ENCODE data around the gene KRT38. TPM values are rescaled to one million over a fixed set of nuclear protein-coding genes. Genes with fewer than 3 reads are reported as not detected.
"Not testable (repeated sequence)": the region's sequence is repeated elsewhere in the genome, so short reads cannot be mapped to it uniquely, and the experiment has no call there.

The KRT38 gene
- total and polyA plus RNA-seq, 9 donors = not detected

DNA sequence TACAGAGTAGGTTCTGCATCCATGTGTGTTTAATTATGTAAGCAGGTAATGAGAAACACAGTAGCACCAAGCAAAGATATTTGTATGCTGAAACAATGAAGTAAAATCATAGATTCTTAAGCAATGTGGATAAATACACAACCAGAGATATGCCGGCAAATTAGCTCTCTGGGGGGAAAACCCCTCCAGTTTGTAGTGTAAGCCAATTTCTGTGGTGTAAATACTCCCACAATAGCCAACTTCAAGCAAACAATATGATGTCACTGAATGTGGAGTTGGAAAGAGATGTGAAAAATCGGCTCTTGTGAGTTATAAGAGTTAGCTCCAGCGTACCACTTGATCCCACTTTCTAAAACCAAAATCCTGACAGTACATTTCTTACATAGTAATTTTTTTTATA, 3.9 kb upstream of the KRT38 start:
- WGBS (ENCODE audit: insufficient coverage) = no CpG with 5 or more reads among the region's 3 CpGs
- Histone ChIP-seq H3K4me3 (ENCODE audit: low read length) (no peak overlapping the region), H3K27me3 (ENCODE audit: control insufficient read depth, insufficient read depth, low read length) (peaks cover 8% of the 10 kb centered on the region)

DNA sequence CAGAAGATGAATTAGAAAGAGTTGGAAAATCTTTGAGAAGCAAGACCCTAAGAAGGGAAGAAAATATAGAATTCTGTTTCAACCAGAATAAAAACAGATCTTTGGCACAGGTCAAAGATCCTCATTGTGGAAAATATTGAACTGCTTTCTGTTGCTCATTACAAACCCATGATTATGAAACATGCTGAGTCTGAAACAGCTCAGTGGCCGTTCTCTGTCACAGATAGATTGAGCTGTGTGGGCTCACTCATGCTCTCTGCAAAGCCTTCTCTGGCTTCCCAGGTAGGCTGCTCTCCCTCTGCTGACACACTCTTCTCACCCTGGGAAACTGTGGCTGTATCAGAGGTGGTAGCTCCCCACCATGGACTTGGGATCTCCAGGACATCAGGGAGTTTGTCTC, 3.4 kb upstream of the KRT38 start:
- H3K27me3 ChIP-seq (ENCODE audit: control insufficient read depth, insufficient read depth, low read length) = peaks cover 8% of the 10 kb centered on the region
- H3K27ac ChIP-seq (ENCODE audit: low read length) = no peak overlapping the region
- DNase-seq = no peak
- no peaks in the 10 kb centered on the region for H3K9me3 ChIP-seq (replicated peaks; ENCODE audit: control insufficient read depth, low read depth, low read length)
- 67% methylated on average over 1 of the region's 1 CpG for WGBS (ENCODE audit: insufficient coverage)
- no peaks in the 10 kb centered on the region for H3K36me3 ChIP-seq (ENCODE audit: control insufficient read depth, insufficient read depth, low read length)
- H3K4me3 ChIP-seq (ENCODE audit: low read length) = no peak overlapping the region
- H3K4me1 ChIP-seq (ENCODE audit: control insufficient read depth, insufficient read depth, low read length) = no peaks in the 10 kb centered on the region

More for the DNA sequence above, 3.9 kb upstream of the KRT38 start:
- Histone ChIP-seq H3K4me1 (ENCODE audit: control insufficient read depth, insufficient read depth, low read length) (no peaks in the 10 kb centered on the region), H3K36me3 (ENCODE audit: control insufficient read depth, insufficient read depth, low read length) (no peaks in the 10 kb centered on the region), H3K9me3 (replicated peaks; ENCODE audit: control insufficient read depth, low read depth, low read length) (no peaks in the 10 kb centered on the region), H3K27ac (ENCODE audit: low read length) (no peak overlapping the region)
- no peak for DNase-seq

DNA sequence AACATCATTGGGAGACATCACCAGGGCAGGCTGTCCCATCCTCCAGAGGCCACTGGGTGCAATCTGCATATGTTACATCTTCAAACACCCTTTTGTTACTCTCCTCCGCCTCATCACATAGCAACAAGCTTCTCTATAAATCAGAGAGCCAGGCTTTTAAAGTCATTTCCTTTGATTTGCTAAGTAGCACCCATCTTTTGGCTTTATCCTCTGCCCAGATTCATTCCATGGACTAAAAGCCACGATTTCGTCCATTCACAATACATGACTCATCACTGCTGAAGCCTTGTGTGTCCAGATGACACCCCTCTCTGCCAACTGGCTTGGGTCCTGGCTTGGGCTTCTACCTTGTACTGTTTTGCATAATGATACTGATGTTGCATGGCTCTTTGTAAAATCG, 2.0 kb upstream of the KRT38 start:
- Histone ChIP-seq H3K27ac (ENCODE audit: low read length) (no peak overlapping the region), H3K36me3 (ENCODE audit: control insufficient read depth, insufficient read depth, low read length) (no peaks in the 10 kb centered on the region), H3K4me3 (ENCODE audit: low read length) (no peak overlapping the region), H3K4me1 (ENCODE audit: control insufficient read depth, insufficient read depth, low read length) (no peaks in the 10 kb centered on the region), H3K9me3 (replicated peaks; ENCODE audit: control insufficient read depth, low read depth, low read length) (no peaks in the 10 kb centered on the region), H3K27me3 (ENCODE audit: control insufficient read depth, insufficient read depth, low read length) (peaks cover 8% of the 10 kb centered on the region)
- 86% methylated on average over 1 of the region's 4 CpGs for WGBS (ENCODE audit: insufficient coverage)
- no peak for DNase-seq

DNA sequence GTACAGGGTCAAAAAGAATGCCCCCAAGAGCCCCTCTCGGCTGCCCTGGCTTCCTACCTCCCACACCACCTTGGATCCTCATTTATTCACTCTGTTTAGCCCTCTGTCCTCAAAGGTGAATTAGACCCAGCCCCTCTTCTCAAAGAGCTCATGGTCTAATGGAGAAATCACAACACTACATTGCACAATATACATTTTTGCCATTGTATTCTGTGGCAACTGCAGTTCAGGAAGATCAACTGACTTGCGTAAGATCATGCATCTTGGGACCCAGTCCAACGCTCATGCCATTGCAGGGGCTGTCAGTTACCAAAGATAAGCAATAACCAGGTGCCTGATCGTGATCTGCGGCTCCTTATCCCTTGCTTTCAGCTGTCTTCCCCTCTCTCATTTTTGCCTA, 1.4 kb downstream of the KRT38 start:
- Histone ChIP-seq H3K36me3 (ENCODE audit: control insufficient read depth, insufficient read depth, low read length) (no peaks in the 10 kb centered on the region), H3K4me3 (ENCODE audit: low read length) (no peak overlapping the region), H3K4me1 (ENCODE audit: control insufficient read depth, insufficient read depth, low read length) (no peaks in the 10 kb centered on the region), H3K27ac (ENCODE audit: low read length) (no peak overlapping the region), H3K27me3 (ENCODE audit: control insufficient read depth, insufficient read depth, low read length) (peaks cover under 1% of the 10 kb centered on the region), H3K9me3 (replicated peaks; ENCODE audit: control insufficient read depth, low read depth, low read length) (no peaks in the 10 kb centered on the region)
- DNase-seq = no peak
- 84% methylated on average over 4 of the region's 5 CpGs for WGBS (ENCODE audit: insufficient coverage)

DNA sequence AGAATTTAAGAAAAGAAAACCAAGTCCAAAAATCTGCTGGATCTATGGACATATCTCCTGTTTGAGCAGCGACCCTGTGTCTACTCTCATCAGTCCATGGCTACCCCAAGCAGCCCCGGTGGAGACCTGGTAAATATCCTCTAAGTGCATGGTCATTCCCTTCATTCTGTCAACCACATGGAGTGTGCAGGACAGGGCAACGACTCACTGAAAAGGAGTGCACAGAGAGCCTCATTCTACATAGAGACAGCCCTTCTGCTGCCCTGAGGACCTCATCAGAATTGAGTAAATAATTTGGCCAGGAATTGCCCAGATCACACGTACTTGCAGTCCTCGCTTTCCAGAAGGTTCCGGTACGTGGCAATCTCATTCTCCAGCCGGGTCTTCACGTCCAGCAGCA, 3.0 kb downstream of the KRT38 start:
- H3K36me3 ChIP-seq (ENCODE audit: control insufficient read depth, insufficient read depth, low read length) = no peaks in the 10 kb centered on the region
- H3K27me3 ChIP-seq (ENCODE audit: control insufficient read depth, insufficient read depth, low read length) = no peaks in the 10 kb centered on the region
- H3K4me1 ChIP-seq (ENCODE audit: control insufficient read depth, insufficient read depth, low read length) = no peaks in the 10 kb centered on the region
- 83% methylated on average over 7 of the region's 9 CpGs for WGBS (ENCODE audit: insufficient coverage)
- no peak overlapping the region for H3K4me3 ChIP-seq (ENCODE audit: low read length)
- no peaks in the 10 kb centered on the region for H3K9me3 ChIP-seq (replicated peaks; ENCODE audit: control insufficient read depth, low read depth, low read length)
- DNase-seq = no peak
- no peak overlapping the region for H3K27ac ChIP-seq (ENCODE audit: low read length)

DNA sequence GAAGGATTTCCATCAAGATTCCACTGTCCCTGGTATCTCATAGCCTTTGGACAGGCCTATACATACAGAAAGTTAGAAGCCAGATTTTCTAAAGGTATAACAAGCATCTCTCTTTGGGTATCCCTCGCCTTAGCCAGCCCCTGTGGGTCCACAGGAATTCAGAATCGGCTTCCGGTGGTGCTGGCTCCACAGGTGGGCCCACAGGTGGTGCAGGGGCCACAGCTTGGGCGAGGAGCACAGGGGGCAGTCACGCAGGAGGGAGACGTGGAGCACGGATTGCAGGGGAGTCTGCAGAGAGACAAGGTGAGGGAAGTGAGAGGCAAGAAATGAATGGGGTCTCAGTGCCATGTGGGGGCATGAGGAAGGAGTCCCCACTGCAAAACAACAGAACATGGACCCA, 3.5 kb downstream of the KRT38 start:
- 80% methylated on average over 7 of the region's 7 CpGs for WGBS (ENCODE audit: insufficient coverage)
- Histone ChIP-seq H3K27ac (ENCODE audit: low read length) (no peak overlapping the region), H3K36me3 (ENCODE audit: control insufficient read depth, insufficient read depth, low read length) (no peaks in the 10 kb centered on the region), H3K9me3 (replicated peaks; ENCODE audit: control insufficient read depth, low read depth, low read length) (no peaks in the 10 kb centered on the region), H3K4me1 (ENCODE audit: control insufficient read depth, insufficient read depth, low read length) (no peaks in the 10 kb centered on the region), H3K4me3 (ENCODE audit: low read length) (no peak overlapping the region), H3K27me3 (ENCODE audit: control insufficient read depth, insufficient read depth, low read length) (no peaks in the 10 kb centered on the region)
- no peak for DNase-seq

DNA sequence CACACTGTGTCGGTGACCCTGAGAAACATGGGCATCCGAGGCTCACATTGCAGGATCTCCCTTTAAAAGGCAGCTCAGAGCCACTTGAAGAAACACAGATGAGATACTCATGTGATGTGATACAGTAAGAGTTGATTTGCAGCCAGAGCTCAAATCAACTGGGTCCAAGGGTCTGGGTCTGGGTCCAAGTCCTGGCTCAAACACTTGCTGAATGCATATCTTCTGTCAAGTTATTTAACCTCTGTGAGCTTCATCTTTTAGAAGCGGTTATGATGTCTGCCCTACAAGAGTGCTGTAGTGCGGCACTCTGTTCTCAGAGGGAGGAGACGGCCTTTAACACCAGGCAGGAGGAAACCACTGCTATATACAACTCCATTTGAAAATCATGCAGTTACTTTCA, 6.4 kb downstream of the KRT38 start:
- Histone ChIP-seq H3K27ac (ENCODE audit: low read length) (no peak overlapping the region), H3K4me3 (ENCODE audit: low read length) (no peak overlapping the region), H3K36me3 (ENCODE audit: control insufficient read depth, insufficient read depth, low read length) (no peaks in the 10 kb centered on the region), H3K4me1 (ENCODE audit: control insufficient read depth, insufficient read depth, low read length) (no peaks in the 10 kb centered on the region), H3K27me3 (ENCODE audit: control insufficient read depth, insufficient read depth, low read length) (no peaks in the 10 kb centered on the region), H3K9me3 (replicated peaks; ENCODE audit: control insufficient read depth, low read depth, low read length) (no peaks in the 10 kb centered on the region)
- DNase-seq = peak; percentile 17
- 37% methylated on average over 2 of the region's 5 CpGs for WGBS (ENCODE audit: insufficient coverage)

DNA sequence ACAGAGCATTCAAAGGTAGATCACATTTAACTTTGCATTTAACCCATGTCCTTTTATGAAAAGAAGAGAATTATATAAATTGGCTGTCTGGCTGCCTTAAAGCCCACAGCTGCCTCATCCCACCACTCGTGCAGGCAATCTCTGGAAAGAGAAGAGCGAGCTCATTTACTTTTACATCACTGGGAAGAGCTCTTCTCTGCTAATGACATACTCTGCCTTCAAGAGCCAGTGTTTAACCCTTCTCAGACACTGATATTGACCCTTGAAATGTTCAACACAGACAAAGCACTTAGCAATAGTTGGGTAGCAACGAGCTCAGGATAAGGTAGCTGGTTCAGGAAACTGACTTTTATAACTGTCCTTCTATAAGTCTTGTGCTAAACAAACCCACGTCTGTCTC, 6.8 kb downstream of the KRT38 start:
- H3K4me3 ChIP-seq (ENCODE audit: low read length) = no peak overlapping the region
- no peaks in the 10 kb centered on the region for H3K9me3 ChIP-seq (replicated peaks; ENCODE audit: control insufficient read depth, low read depth, low read length)
- H3K4me1 ChIP-seq (ENCODE audit: control insufficient read depth, insufficient read depth, low read length) = no peaks in the 10 kb centered on the region
- H3K27ac ChIP-seq (ENCODE audit: low read length) = no peak overlapping the region
- H3K27me3 ChIP-seq (ENCODE audit: control insufficient read depth, insufficient read depth, low read length) = no peaks in the 10 kb centered on the region
- 20% methylated on average over 3 of the region's 4 CpGs for WGBS (ENCODE audit: insufficient coverage)
- no peak for DNase-seq
- no peaks in the 10 kb centered on the region for H3K36me3 ChIP-seq (ENCODE audit: control insufficient read depth, insufficient read depth, low read length)

DNA sequence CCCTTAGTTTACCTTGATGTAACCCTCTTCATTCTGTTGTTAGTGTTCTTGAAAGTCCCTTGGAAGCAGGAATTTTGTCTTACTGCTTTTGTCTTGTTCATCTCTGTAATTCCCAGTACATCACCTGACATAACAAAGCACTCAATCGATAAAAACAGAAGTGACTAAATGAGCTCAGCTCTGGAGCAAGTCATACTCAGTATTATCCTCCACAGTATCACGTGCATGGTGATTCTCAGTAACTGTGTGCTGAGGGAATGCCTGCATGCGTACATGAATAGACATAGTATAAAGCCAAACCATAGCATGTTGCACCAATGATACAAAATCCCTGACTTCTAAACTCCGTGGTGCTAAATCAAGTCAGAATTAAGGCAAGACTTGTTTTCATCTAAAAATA, 7.2 kb downstream of the KRT38 start:
- Histone ChIP-seq H3K4me3 (ENCODE audit: low read length) (no peak overlapping the region), H3K4me1 (ENCODE audit: control insufficient read depth, insufficient read depth, low read length) (no peaks in the 10 kb centered on the region), H3K27me3 (ENCODE audit: control insufficient read depth, insufficient read depth, low read length) (no peaks in the 10 kb centered on the region), H3K36me3 (ENCODE audit: control insufficient read depth, insufficient read depth, low read length) (no peaks in the 10 kb centered on the region), H3K27ac (ENCODE audit: low read length) (no peak overlapping the region), H3K9me3 (replicated peaks; ENCODE audit: control insufficient read depth, low read depth, low read length) (no peaks in the 10 kb centered on the region)
- WGBS (ENCODE audit: insufficient coverage) = no CpG with 5 or more reads among the region's 4 CpGs
- DNase-seq = no peak

DNA sequence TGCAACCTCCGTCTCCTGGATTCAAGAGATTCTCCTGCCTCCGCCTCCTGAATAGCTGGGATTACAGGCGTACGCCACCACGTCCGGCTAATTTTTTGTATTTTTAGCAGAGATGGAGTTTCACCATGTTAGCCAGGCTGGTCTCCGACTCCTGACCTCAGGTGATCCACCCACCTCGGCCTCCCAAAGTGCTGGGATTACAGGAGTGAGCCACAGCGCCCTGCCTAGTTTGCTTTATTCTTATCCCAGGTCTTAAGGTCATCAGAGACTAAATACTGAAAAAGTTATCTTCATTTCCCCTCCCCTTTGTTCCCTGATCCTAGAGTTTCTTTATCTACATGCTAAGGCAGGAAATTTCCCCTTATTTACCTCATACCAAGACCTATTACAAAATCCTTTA, 10.4 kb downstream of the KRT38 start:
- WGBS (ENCODE audit: insufficient coverage) = 77% methylated on average over 8 of the region's 9 CpGs
- not testable (repeated sequence) for H3K36me3 ChIP-seq (ENCODE audit: control insufficient read depth, insufficient read depth, low read length); H3K4me3 ChIP-seq (ENCODE audit: low read length); H3K4me1 ChIP-seq (ENCODE audit: control insufficient read depth, insufficient read depth, low read length); H3K27me3 ChIP-seq (ENCODE audit: control insufficient read depth, insufficient read depth, low read length); DNase-seq; H3K9me3 ChIP-seq (replicated peaks; ENCODE audit: control insufficient read depth, low read depth, low read length); H3K27ac ChIP-seq (ENCODE audit: low read length)

DNA sequence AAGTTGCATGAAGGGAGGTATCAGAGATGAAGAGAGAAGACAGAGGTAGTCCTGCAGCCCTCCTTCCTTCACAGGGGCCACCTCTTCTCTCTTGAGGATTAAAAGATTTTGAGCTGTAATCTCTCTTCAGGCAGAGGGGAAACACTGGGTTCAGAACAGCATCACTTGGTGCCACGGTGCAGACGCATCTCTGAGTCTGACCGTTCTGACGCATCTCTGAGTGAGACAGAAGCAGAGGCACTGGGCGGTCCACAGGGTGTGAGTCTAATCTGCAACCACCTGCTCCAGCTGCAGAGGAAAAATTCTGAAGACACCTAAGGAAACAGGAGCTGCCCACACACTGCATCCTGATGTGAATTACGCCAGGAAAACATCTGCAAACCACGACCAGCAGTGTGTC, 11.1 kb downstream of the KRT38 start:
- Histone ChIP-seq H3K27ac (ENCODE audit: low read length) (no peak overlapping the region), H3K27me3 (ENCODE audit: control insufficient read depth, insufficient read depth, low read length) (no peaks in the 10 kb centered on the region), H3K36me3 (ENCODE audit: control insufficient read depth, insufficient read depth, low read length) (no peaks in the 10 kb centered on the region), H3K4me1 (ENCODE audit: control insufficient read depth, insufficient read depth, low read length) (no peaks in the 10 kb centered on the region), H3K9me3 (replicated peaks; ENCODE audit: control insufficient read depth, low read depth, low read length) (no peaks in the 10 kb centered on the region), H3K4me3 (ENCODE audit: low read length) (no peak overlapping the region)
- 73% methylated on average over 5 of the region's 7 CpGs for WGBS (ENCODE audit: insufficient coverage)
- no peak for DNase-seq
